ENCODE data around the gene HAAO. TPM values are rescaled to one million over a fixed set of nuclear protein-coding genes. Genes with fewer than 3 reads are reported as not detected.
A peak's percentile ranks its signal among the peaks of the same experiment; 100 is the strongest.

HAAO gene
- total RNA-seq, 2 donors from 2014 or later, result 1.4 to 2.6 TPM

- H3K9me3 ChIP-seq, result no peaks in the 10 kb centered on the region
- H3K27ac ChIP-seq, result no peak overlapping the region
- H3K4me1 ChIP-seq, result peaks cover 0 to 25% of the 10 kb centered on the region in 2 donors
- no peak for TF ChIP-seq CTCF (IDR thresholded peaks at IDR 0.05)
- H3K4me3 ChIP-seq, result no peak overlapping the region
- H3K27me3 ChIP-seq, result no peaks in the 10 kb centered on the region
- DNase-seq (ENCODE audit: low spot score), result no peak
- H3K36me3 ChIP-seq, result no peaks in the 10 kb centered on the region
Observed at GRCh38 chr2:42795275-42795674, 2.9 kb upstream of the HAAO start.

GRCh38 chr2:42794271-42795046, 2.1 kb upstream of the HAAO start:
- Histone ChIP-seq H3K27ac (peak overlapping the region; percentile 77 to 80), H3K9me3 (no peaks in the 10 kb centered on the region), H3K36me3 (no peaks in the 10 kb centered on the region), H3K4me1 (peaks cover 0 to 25% of the 10 kb centered on the region in 2 donors), H3K27me3 (no peaks in the 10 kb centered on the region), H3K4me3 (no peak overlapping the region)
- no peak for DNase-seq (ENCODE audit: low spot score)
- peak in 1 of 2 donors; percentile 32 for TF ChIP-seq CTCF (IDR thresholded peaks at IDR 0.05)

GRCh38 chr2:42793334-42794270, 1.2 kb upstream of the HAAO start:
- Histone ChIP-seq H3K4me1 (peaks cover 0 to 25% of the 10 kb centered on the region in 2 donors), H3K36me3 (no peaks in the 10 kb centered on the region), H3K27ac (peak overlapping the region; percentile 77 to 80), H3K4me3 (peak overlapping the region; percentile 38 to 59), H3K9me3 (no peaks in the 10 kb centered on the region), H3K27me3 (no peaks in the 10 kb centered on the region)
- no peak for TF ChIP-seq CTCF (IDR thresholded peaks at IDR 0.05)
- DNase-seq (ENCODE audit: low spot score), result no peak

GRCh38 chr2:42792087-42792582, 248 bp downstream of the HAAO start:
- TF ChIP-seq CTCF (IDR thresholded peaks at IDR 0.05), result no peak
- Histone ChIP-seq H3K27ac (peak overlapping the region; percentile 77 to 80), H3K27me3 (no peaks in the 10 kb centered on the region), H3K4me1 (peaks cover 0 to 25% of the 10 kb centered on the region in 2 donors), H3K4me3 (peak overlapping the region; percentile 38 to 59), H3K9me3 (no peaks in the 10 kb centered on the region), H3K36me3 (no peaks in the 10 kb centered on the region)
- DNase-seq (ENCODE audit: low spot score), result no peak

GRCh38 chr2:42791606-42792005, 777 bp downstream of the HAAO start:
- no peak for DNase-seq (ENCODE audit: low spot score)
- Histone ChIP-seq H3K27ac (peak overlapping the region; percentile 77 to 80), H3K27me3 (no peaks in the 10 kb centered on the region), H3K4me3 (peak overlapping the region in 1 of 2 donors; percentile 59), H3K36me3 (no peaks in the 10 kb centered on the region), H3K9me3 (no peaks in the 10 kb centered on the region), H3K4me1 (peaks cover 0 to 28% of the 10 kb centered on the region in 2 donors)
- TF ChIP-seq CTCF (IDR thresholded peaks at IDR 0.05), result no peak

Data from right atrium auricular region (tissue), 2 donors.